ENCODE results near the gene ZBTB42.

The ZBTB42 gene

GRCh38 chr14:104800015-104800770, 708 bp upstream of the ZBTB42 start:
- Mint-ChIP-seq H3K4me3 (peak overlapping the region; percentile 61), H3K36me3 (ENCODE audit: low read depth) (peaks cover 8% of the 10 kb centered on the region), H3K4me1 (ENCODE audit: low read depth) (peaks cover 73% of the 10 kb centered on the region), H3K27me3 (peaks cover 25% of the 10 kb centered on the region), H3K9me3 (no peaks in the 10 kb centered on the region), H3K27ac (peak overlapping the region; percentile 56)
- intact Hi-C loops (cut with micrococcal nuclease) = no loop called here

DNA sequence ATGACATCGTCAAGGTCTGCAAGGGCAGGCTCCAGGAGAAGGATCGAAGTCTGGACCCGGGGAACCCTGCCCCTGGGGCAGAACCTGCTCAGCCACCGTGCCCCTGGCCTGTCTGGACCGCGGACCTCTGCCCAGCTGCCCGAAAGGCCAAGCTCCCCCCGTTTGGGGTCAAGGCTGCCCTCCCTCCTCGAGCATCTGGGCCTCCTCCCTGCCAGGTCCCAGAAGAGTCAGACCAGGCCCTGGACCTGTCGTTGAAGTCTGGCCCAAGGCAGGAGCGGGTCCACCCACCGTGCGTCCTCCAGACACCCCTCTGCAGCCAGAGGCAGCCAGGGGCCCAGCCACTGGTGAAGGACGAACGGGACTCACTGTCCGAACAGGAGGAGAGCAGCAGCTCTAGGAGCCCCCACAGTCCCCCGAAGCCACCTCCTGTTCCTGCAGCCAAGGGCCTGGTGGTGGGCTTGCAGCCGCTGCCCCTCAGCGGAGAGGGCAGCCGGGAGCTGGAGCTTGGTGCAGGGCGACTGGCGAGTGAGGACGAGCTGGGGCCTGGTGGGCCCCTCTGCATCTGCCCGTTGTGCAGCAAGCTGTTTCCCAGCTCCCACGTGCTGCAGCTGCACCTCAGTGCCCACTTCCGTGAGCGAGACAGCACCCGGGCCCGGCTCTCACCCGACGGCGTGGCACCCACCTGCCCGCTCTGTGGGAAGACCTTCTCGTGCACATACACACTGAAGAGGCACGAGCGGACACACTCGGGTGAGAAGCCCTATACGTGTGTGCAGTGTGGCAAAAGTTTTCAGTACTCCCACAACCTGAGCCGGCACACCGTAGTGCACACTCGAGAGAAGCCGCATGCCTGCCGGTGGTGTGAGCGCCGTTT, 856 bp downstream of the ZBTB42 start:
- Mint-ChIP-seq H3K4me3 (peak overlapping the region; percentile 85), H3K27ac (peak overlapping the region; percentile 65), H3K27me3 (peaks cover 29% of the 10 kb centered on the region), H3K4me1 (ENCODE audit: low read depth) (peaks cover 70% of the 10 kb centered on the region), H3K9me3 (no peaks in the 10 kb centered on the region), H3K36me3 (ENCODE audit: low read depth) (peaks cover 8% of the 10 kb centered on the region)
- intact Hi-C loops (cut with micrococcal nuclease) = no loop called here

- intact Hi-C loops (cut with micrococcal nuclease) = no loop called here
- Mint-ChIP-seq H3K36me3 (ENCODE audit: low read depth) (peaks cover 8% of the 10 kb centered on the region), H3K27me3 (peaks cover 29% of the 10 kb centered on the region), H3K27ac (no peak overlapping the region), H3K4me3 (no peak overlapping the region), H3K9me3 (no peaks in the 10 kb centered on the region), H3K4me1 (ENCODE audit: low read depth) (peaks cover 68% of the 10 kb centered on the region)
Observed at GRCh38 chr14:104802394-104803184, 1.7 kb downstream of the ZBTB42 start.

GRCh38 chr14:104803280-104803911, 2.5 kb downstream of the ZBTB42 start:
- Mint-ChIP-seq H3K4me1 (ENCODE audit: low read depth) (peaks cover 60% of the 10 kb centered on the region), H3K4me3 (no peak overlapping the region), H3K27ac (no peak overlapping the region), H3K27me3 (peaks cover 23% of the 10 kb centered on the region), H3K36me3 (ENCODE audit: low read depth) (peaks cover 8% of the 10 kb centered on the region), H3K9me3 (no peaks in the 10 kb centered on the region)
- intact Hi-C loops (cut with micrococcal nuclease) = no loop called here

- intact Hi-C loops (cut with micrococcal nuclease) = no loop called here
- H3K4me1 Mint-ChIP-seq (ENCODE audit: low read depth) = peaks cover 54% of the 10 kb centered on the region
- peaks cover 8% of the 10 kb centered on the region for H3K36me3 Mint-ChIP-seq (ENCODE audit: low read depth)
- H3K9me3 Mint-ChIP-seq = no peaks in the 10 kb centered on the region
- no peak overlapping the region for H3K4me3 Mint-ChIP-seq
- H3K27ac Mint-ChIP-seq = no peak overlapping the region
- H3K27me3 Mint-ChIP-seq = peaks cover 17% of the 10 kb centered on the region
Observed at GRCh38 chr14:104803912-104804410, 3.1 kb downstream of the ZBTB42 start.

DNA sequence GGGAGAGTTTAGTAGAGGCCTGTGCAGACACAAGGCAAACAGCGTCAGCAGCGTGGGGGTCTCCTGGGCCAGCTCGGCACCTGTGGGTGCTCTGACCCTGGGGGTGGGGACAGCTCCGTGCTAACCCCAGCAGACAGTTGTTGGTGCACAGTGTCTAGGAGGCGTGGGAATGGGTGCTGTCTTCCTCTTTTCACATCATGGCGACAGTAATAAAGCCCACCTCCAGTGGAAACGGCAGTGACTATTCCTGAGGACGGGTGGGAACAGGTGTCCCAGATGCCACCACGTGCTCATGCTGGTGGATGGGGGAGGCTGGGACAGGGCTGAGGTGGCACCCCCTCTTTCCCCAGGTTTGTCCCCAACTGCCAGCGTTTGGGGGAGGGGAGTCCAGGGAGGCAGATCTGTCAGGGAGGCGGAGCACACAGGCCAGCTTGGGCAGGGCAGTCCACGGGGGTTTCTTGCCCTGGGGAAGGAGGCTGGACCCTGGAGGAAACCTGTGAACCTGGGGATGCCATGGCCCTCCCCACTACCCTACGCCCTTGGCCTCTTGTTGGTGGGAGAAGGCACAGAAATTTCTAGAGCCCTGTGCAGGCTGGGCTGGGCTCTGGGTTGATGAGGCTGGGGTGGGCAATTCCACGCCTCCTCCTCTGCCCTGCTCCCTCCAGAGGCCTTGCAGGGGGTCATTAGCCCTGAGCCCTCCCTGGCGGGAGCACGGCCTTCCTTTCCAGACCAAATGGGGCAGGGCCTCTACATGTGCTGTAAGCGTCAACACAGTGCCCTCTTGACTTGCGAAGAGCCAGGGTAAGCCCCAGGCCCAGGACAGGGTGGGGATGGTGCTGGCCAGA, 3.8 kb downstream of the ZBTB42 start:
- Mint-ChIP-seq H3K9me3 (no peaks in the 10 kb centered on the region), H3K4me3 (no peak overlapping the region), H3K27me3 (peaks cover 15% of the 10 kb centered on the region), H3K36me3 (ENCODE audit: low read depth) (peaks cover 8% of the 10 kb centered on the region), H3K27ac (no peak overlapping the region), H3K4me1 (ENCODE audit: low read depth) (peaks cover 47% of the 10 kb centered on the region)
- intact Hi-C loops (cut with micrococcal nuclease) = no loop called here

- H3K27me3 Mint-ChIP-seq = peaks cover 11% of the 10 kb centered on the region
- H3K4me1 Mint-ChIP-seq (ENCODE audit: low read depth) = peaks cover 43% of the 10 kb centered on the region
- H3K4me3 Mint-ChIP-seq = no peak overlapping the region
- peaks cover 8% of the 10 kb centered on the region for H3K36me3 Mint-ChIP-seq (ENCODE audit: low read depth)
- intact Hi-C loops (cut with micrococcal nuclease) = no loop called here
- H3K27ac Mint-ChIP-seq = no peak overlapping the region
- H3K9me3 Mint-ChIP-seq = no peaks in the 10 kb centered on the region
Observed at GRCh38 chr14:104805326-104805678, 4.4 kb downstream of the ZBTB42 start.

DNA sequence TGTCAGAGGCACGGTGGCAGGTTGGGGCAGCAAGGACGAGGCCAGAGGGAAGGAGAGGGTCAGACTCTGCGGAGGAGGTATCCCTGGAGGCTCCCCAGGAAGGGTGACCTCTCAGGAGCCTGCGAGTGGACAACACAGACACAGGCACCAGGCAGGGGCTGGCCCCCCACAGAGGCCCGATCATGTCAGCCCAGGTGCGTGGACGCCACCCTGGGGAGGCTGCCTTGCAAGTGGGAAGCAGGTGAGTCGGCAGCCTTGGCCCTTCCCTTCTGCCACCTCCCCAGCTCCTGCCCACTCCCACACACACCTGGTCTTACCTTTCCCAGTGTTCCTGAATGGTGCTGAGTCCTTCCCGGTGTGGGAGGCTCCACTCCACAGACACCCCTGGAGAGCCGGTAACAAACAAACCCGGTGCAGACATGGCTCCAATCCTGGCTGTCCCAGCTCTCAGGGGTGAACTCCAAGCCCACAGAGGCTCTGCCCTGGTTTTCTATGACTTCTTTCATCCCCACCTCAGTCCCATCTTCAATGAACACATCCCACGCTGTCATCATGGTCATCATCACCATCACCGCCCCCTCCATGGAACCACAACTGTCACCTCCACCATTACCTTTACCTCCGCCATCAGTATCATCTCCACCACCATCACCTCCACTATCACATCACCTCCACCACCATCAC, 5.2 kb downstream of the ZBTB42 start:
- peaks cover 42% of the 10 kb centered on the region for H3K4me1 Mint-ChIP-seq (ENCODE audit: low read depth)
- peaks cover 11% of the 10 kb centered on the region for H3K27me3 Mint-ChIP-seq
- intact Hi-C loops (cut with micrococcal nuclease) = no loop called here
- H3K27ac Mint-ChIP-seq = no peak overlapping the region
- H3K4me3 Mint-ChIP-seq = no peak overlapping the region
- H3K9me3 Mint-ChIP-seq = no peaks in the 10 kb centered on the region
- H3K36me3 Mint-ChIP-seq (ENCODE audit: low read depth) = peaks cover 8% of the 10 kb centered on the region

DNA sequence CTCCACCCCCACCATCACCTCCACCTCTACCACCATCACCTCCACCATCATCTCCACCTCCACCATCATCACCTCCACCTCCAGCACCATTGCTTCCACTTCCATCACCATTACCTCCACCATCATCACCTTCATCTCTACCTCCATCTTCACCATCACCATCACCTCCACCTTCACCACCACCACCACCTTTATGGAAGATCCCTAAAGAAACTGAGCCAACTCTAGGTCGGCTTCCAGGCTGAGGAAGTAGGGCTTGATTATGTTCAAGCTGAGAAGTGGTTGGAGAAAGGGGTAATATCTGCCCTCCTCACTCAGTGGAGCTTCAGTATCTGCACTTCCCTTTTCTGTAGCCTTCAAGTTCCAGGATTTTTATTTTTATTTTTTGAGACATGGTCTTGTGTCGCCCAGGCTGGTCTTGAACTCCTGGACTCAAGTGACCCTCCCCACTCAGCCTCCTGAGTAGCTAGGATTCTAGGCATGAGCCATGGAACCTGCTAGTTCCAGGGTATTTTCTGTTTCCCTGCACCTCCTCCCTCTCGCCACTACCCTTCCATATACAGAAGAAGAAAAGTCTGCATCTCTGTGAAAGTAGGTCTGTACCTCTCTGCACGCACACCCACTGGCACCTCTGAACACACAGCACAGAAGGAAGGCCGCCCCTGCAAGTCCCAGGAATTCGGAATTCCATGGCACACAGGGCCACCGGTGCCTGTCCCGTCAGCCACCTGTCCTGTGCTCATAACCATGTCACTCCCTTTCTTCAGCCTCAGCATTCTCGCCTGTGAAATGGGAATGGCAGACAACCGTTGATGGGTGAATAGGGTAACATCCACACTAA, 5.9 kb downstream of the ZBTB42 start:
- H3K27ac Mint-ChIP-seq = peak overlapping the region; percentile 55
- peaks cover under 1% of the 10 kb centered on the region for H3K36me3 Mint-ChIP-seq (ENCODE audit: low read depth)
- peaks cover 4% of the 10 kb centered on the region for H3K27me3 Mint-ChIP-seq
- intact Hi-C loops (cut with micrococcal nuclease) = no loop called here
- no peaks in the 10 kb centered on the region for H3K9me3 Mint-ChIP-seq
- H3K4me1 Mint-ChIP-seq (ENCODE audit: low read depth) = peaks cover 35% of the 10 kb centered on the region
- no peak overlapping the region for H3K4me3 Mint-ChIP-seq

DNA sequence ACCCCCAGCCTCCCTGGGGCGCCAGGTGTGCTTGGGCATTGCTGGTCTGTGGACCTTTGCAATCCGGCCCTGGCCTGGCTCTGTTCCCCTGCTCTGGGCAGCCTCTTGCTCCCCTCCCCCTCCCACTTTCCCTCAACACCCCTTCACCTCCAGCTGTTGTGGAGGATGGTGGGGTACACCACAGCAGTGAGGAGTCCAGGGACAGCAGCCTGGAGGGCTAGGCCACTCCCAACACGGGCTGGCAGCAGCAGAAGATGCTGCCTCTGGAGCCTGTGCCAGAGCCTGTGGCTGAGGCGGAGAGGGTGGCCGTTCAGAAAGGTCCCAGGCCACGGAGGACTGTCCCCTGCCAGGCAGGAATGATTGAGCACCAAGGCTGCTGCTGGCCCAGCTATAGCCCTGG, 7.6 kb downstream of the ZBTB42 start:
- intact Hi-C loops (cut with micrococcal nuclease) = no loop called here
- peaks cover 3% of the 10 kb centered on the region for H3K36me3 Mint-ChIP-seq (ENCODE audit: low read depth)
- H3K4me1 Mint-ChIP-seq (ENCODE audit: low read depth) = peaks cover 28% of the 10 kb centered on the region
- H3K4me3 Mint-ChIP-seq = no peak overlapping the region
- H3K27ac Mint-ChIP-seq = no peak overlapping the region
- H3K9me3 Mint-ChIP-seq = no peaks in the 10 kb centered on the region
- H3K27me3 Mint-ChIP-seq = peaks cover 4% of the 10 kb centered on the region

- H3K27me3 Mint-ChIP-seq = peaks cover 4% of the 10 kb centered on the region
- no peak overlapping the region for H3K27ac Mint-ChIP-seq
- no peak overlapping the region for H3K4me3 Mint-ChIP-seq
- peaks cover 29% of the 10 kb centered on the region for H3K4me1 Mint-ChIP-seq (ENCODE audit: low read depth)
- H3K36me3 Mint-ChIP-seq (ENCODE audit: low read depth) = peaks cover 15% of the 10 kb centered on the region
- H3K9me3 Mint-ChIP-seq = no peaks in the 10 kb centered on the region
- intact Hi-C loops (cut with micrococcal nuclease) = no loop called here
Observed at GRCh38 chr14:104810316-104810715, 9.4 kb downstream of the ZBTB42 start.

GRCh38 chr14:104813286-104813685, 12.4 kb downstream of the ZBTB42 start:
- no peak overlapping the region for H3K27ac Mint-ChIP-seq
- H3K4me3 Mint-ChIP-seq = no peak overlapping the region
- H3K4me1 Mint-ChIP-seq (ENCODE audit: low read depth) = peaks cover 27% of the 10 kb centered on the region
- intact Hi-C loops (cut with micrococcal nuclease) = no loop called here
- peaks cover 28% of the 10 kb centered on the region for H3K36me3 Mint-ChIP-seq (ENCODE audit: low read depth)
- no peaks in the 10 kb centered on the region for H3K9me3 Mint-ChIP-seq
- no peaks in the 10 kb centered on the region for H3K27me3 Mint-ChIP-seq

Data from dendritic cell treated with granulocyte-macrophage colony-stimulating factor and Interleukin-4, amounts not matched to agents 40 ng/mL and 50 ng/mL, for 4 days (primary cell).